ENCODE data around the gene ABAT.

Gene ABAT

DNA sequence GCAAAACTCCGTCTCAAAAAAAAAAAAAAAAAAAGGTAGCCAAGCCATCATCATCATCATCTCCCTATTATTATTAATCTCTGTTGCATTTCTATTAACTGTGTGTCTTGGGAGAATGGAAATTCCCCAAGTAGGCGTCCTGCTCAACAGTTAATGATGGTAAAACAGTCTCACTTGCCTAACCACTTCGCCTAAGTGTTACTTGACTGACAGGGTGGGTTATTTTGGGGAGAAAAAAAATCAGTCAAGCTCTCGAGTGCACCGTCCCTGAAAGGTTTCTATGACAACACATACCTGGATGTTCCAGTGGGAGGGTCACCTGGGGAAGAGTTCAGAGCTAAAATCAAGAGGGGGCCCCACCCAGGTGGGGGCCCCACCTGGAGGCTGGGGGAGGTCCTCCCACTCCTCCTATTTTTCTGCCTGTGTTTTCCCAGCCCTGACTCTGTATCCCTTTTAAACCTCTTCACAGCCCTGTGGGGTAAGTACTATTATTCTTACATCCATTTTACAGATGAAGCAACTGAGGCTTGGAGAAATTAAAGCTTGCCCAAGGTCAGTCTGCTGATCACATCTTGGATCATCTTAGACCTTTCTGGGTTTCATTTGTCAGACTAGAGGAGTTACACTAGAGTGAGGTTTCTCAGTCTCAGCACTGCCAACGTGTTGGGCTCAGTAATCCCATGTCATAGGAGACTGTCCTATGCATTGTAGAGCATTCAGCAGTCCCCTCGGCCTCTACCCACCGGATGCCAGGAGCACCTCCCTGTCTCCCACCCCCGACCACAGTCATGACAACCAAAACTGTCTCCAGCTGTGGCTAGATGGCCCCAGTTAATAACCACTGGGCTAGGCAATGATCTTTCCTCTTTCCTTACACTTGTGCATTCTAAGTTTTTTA is 11.0 kb upstream of the ABAT start:
- H3K79me2 ChIP-seq (ENCODE audit: insufficient read depth, low read length): no peaks in the 10 kb centered on the region
- H4K20me1 ChIP-seq (ENCODE audit: insufficient read depth, low read length): no peaks in the 10 kb centered on the region
- no peaks in the 10 kb centered on the region for H3K36me3 ChIP-seq (ENCODE audit: insufficient read depth, low read length)
- H3K9me3 ChIP-seq (ENCODE audit: low read length): no peaks in the 10 kb centered on the region
- no peaks in the 10 kb centered on the region for H3K27me3 ChIP-seq (ENCODE audit: insufficient read depth, low read length)
- no peak overlapping the region for H2AFZ ChIP-seq (ENCODE audit: low read length)
- H3K4me2 ChIP-seq (ENCODE audit: low read length): no peak overlapping the region
- no peaks in the 10 kb centered on the region for H3F3A ChIP-seq (ENCODE audit: insufficient read depth, low read length)
- H3K4me3 ChIP-seq (ENCODE audit: low read depth, low read length, poor library complexity, severe bottlenecking): no peak overlapping the region
- H3K4me1 ChIP-seq (ENCODE audit: insufficient read depth, low read length, severe bottlenecking): no peaks in the 10 kb centered on the region
- no peak overlapping the region for H3K27ac ChIP-seq (ENCODE audit: low read depth, low read length, poor library complexity, severe bottlenecking)
- no peak overlapping the region for H3K9ac ChIP-seq (ENCODE audit: low read length)
- no peak for TF ChIP-seq EZH2 (IDR thresholded peaks at IDR 0.05; ENCODE audit: borderline replicate concordance, low read length)
- TF ChIP-seq, protein P1, sequence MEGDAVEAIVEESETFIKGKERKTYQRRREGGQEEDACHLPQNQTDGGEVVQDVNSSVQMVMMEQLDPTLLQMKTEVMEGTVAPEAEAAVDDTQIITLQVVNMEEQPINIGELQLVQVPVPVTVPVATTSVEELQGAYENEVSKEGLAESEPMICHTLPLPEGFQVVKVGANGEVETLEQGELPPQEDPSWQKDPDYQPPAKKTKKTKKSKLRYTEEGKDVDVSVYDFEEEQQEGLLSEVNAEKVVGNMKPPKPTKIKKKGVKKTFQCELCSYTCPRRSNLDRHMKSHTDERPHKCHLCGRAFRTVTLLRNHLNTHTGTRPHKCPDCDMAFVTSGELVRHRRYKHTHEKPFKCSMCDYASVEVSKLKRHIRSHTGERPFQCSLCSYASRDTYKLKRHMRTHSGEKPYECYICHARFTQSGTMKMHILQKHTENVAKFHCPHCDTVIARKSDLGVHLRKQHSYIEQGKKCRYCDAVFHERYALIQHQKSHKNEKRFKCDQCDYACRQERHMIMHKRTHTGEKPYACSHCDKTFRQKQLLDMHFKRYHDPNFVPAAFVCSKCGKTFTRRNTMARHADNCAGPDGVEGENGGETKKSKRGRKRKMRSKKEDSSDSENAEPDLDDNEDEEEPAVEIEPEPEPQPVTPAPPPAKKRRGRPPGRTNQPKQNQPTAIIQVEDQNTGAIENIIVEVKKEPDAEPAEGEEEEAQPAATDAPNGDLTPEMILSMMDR (IDR thresholded peaks at IDR 0.05; ENCODE audit: low read length): no peak
- H3K9me2 ChIP-seq (ENCODE audit: low read depth, low read length): no peaks in the 10 kb centered on the region

DNA sequence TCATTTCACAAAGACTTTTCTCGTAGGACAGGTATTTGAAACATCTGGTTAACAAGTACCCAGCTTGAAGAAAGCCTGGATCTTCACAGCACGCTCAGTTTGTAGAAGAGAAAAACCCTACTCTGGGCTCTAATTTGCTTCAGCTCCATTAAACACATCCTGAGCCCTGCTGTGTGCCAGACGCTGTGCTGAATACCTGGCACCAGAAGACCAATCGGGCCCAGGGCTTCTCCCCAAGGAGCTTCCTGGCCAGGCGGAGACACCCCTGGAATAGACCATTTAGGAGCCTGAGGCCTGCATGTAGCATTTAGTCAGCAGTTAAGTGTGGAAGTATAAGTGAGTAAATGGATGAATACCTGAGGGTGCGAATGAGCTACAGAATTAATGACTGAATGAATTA is 8.9 kb upstream of the ABAT start:
- Histone ChIP-seq H3K9ac (ENCODE audit: low read length) (no peak overlapping the region), H3K27ac (ENCODE audit: low read depth, low read length, poor library complexity, severe bottlenecking) (no peak overlapping the region), H3K4me2 (ENCODE audit: low read length) (no peak overlapping the region), H3K36me3 (ENCODE audit: insufficient read depth, low read length) (no peaks in the 10 kb centered on the region), H4K20me1 (ENCODE audit: insufficient read depth, low read length) (no peaks in the 10 kb centered on the region), H3K4me1 (ENCODE audit: insufficient read depth, low read length, severe bottlenecking) (no peaks in the 10 kb centered on the region), H3K4me3 (ENCODE audit: low read depth, low read length, poor library complexity, severe bottlenecking) (no peak overlapping the region), H3F3A (ENCODE audit: insufficient read depth, low read length) (no peaks in the 10 kb centered on the region), H3K9me2 (ENCODE audit: low read depth, low read length) (no peaks in the 10 kb centered on the region), H2AFZ (ENCODE audit: low read length) (no peak overlapping the region), H3K27me3 (ENCODE audit: insufficient read depth, low read length) (no peaks in the 10 kb centered on the region), H3K79me2 (ENCODE audit: insufficient read depth, low read length) (no peaks in the 10 kb centered on the region), H3K9me3 (ENCODE audit: low read length) (no peaks in the 10 kb centered on the region)
- no peak for TF ChIP-seq EZH2 (IDR thresholded peaks at IDR 0.05; ENCODE audit: borderline replicate concordance, low read length)
- TF ChIP-seq, protein P1 (IDR thresholded peaks at IDR 0.05; ENCODE audit: low read length): no peak

DNA sequence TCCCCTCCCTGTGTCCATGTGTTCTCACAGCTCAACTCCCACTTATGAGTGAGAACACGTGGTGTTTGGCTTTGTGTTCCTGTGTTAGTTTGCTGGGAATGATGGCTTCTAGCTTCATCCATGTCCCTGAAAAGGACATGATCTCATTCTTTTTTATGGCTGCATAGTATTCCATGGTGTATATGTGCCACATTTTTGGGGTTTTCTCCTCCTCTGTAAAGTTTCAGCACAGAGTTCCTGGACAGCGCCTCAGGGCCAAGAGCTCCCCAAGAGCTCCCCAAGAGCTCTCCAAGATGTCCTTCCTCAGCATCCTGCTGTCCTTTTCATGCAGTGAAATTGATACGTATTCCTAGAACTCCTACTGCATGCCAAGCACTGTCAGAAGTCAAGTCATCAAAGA is 6.9 kb upstream of the ABAT start:
- Histone ChIP-seq H3K9ac (ENCODE audit: low read length) (no peak overlapping the region), H3K4me3 (ENCODE audit: low read depth, low read length, poor library complexity, severe bottlenecking) (no peak overlapping the region), H2AFZ (ENCODE audit: low read length) (no peak overlapping the region), H3K27me3 (ENCODE audit: insufficient read depth, low read length) (no peaks in the 10 kb centered on the region), H3F3A (ENCODE audit: insufficient read depth, low read length) (no peaks in the 10 kb centered on the region), H3K36me3 (ENCODE audit: insufficient read depth, low read length) (no peaks in the 10 kb centered on the region), H4K20me1 (ENCODE audit: insufficient read depth, low read length) (no peaks in the 10 kb centered on the region), H3K4me1 (ENCODE audit: insufficient read depth, low read length, severe bottlenecking) (no peaks in the 10 kb centered on the region), H3K4me2 (ENCODE audit: low read length) (no peak overlapping the region), H3K27ac (ENCODE audit: low read depth, low read length, poor library complexity, severe bottlenecking) (no peak overlapping the region), H3K9me2 (ENCODE audit: low read depth, low read length) (no peaks in the 10 kb centered on the region), H3K9me3 (ENCODE audit: low read length) (no peaks in the 10 kb centered on the region), H3K79me2 (ENCODE audit: insufficient read depth, low read length) (no peaks in the 10 kb centered on the region)
- TF ChIP-seq, protein P1 (IDR thresholded peaks at IDR 0.05; ENCODE audit: low read length): no peak
- no peak for TF ChIP-seq EZH2 (IDR thresholded peaks at IDR 0.05; ENCODE audit: borderline replicate concordance, low read length)

Measured in OCI-LY1 (cell line).